Breast epithelium (tissue), 4 donors: ENCODE measurements around the gene PARP15. TPM values are rescaled to one million over a fixed set of nuclear protein-coding genes. Genes with fewer than 3 reads are reported as not detected.

Source experiments
- DNase-seq, 2 donors: peaks; one replicate each; pipeline ENCODE4 v3.0.0-alpha.2; 2019; ENCODE audit warnings: low spot score in 2 of 2
- H3K27ac ChIP-seq, 2 donors: fragments of 200-600 bp; sonication (generic) in 1 of 2; one replicate each; pipeline ENCODE4 v1.5.1; 2016 to 2019; ENCODE audit warnings: mild to moderate bottlenecking in 1 of 2
- H3K27me3 ChIP-seq, 2 donors: fragments of 200-600 bp; sonication (generic) in 1 of 2; one replicate each; pipeline versions ENCODE4 v1.5.1 to v1.6.0; 2017 to 2019; ENCODE audit warnings: control low read depth in 1 of 2, mild to moderate bottlenecking in 1 of 2
- H3K36me3 ChIP-seq: fragments of 200-600 bp; one replicate; pipeline ENCODE4 v1.5.1; 2019
- H3K4me1 ChIP-seq, 2 donors: fragments of 200-600 bp; sonication (generic); one replicate each; pipeline ENCODE4 v1.5.1; 2016 to 2019; ENCODE audit warnings: control low read depth in 1 of 2
- H3K4me3 ChIP-seq, 3 donors: fragments of 200-600 bp; sonication (generic); 1 replicate in 2 of 3; 2 replicates in 1 of 3; pipeline ENCODE4 v1.5.1; 2016 to 2019; ENCODE audit warnings: mild to moderate bottlenecking in 3 of 3, moderate library complexity in 2 of 3
- H3K9me3 ChIP-seq, 2 donors: fragments of 200-600 bp; sonication (generic) in 1 of 2; one replicate each; pipeline ENCODE4 v1.5.1; 2016 to 2019; ENCODE audit warnings: control low read depth in 1 of 2
- CTCF ChIP-seq, 3 donors: fragments of 450-650 bp; IDR thresholded peaks; one replicate each; pipeline ENCODE4 v1.5.1; 2016 to 2017; ENCODE audit warnings: antibody characterized with exemption in 3 of 3, mild to moderate bottlenecking in 3 of 3, moderate library complexity in 3 of 3
- POLR2A ChIP-seq: fragments of 450-650 bp; IDR thresholded peaks from one replicate; pipeline ENCODE4 v1.6.1; 2016; ENCODE audit warnings: antibody characterized with exemption, mild to moderate bottlenecking, moderate library complexity
- POLR2AphosphoS5 ChIP-seq, 3 donors: sonication (generic); formaldehyde crosslinking; IDR thresholded peaks; one replicate each; pipeline ENCODE4 v1.6.1; 2017; ENCODE audit warnings: antibody characterized with exemption in 3 of 3
- intact Hi-C: fragments of 100-400 bp; cut with DNase I; formaldehyde crosslinking; loops from one replicate; pipeline ENCODE4 v1.15.1; 2023; ENCODE audit warnings: low total_unique reads
- total RNA-seq, 3 donors: library from RNA; depleted of rRNA; stranded (reverse); fragments of >200 nt; gene quantifications; one replicate each; pipeline ENCODE4 v1.1.0, GENCODE V29; 2016

Gene PARP15
- total RNA-seq, 3 donors from 2014 or later, result 2.9 to 5.6 (median 5.4) TPM

GRCh38 chr3:122536632-122537001, 40.8 kb upstream of the PARP15 start:
- Histone ChIP-seq H3K27me3 (no peaks in the 10 kb centered on the region), H3K9me3 (no peaks in the 10 kb centered on the region), H3K36me3 (peaks cover 3% of the 10 kb centered on the region), H3K27ac (no peak overlapping the region), H3K4me3 (no peak overlapping the region), H3K4me1 (peaks cover 0 to 4% of the 10 kb centered on the region in 2 donors)
- DNase-seq, result no peak
- intact Hi-C loops, result loop anchor here (10.0 kb wide), 1 partner anchor 872 kb away; the partner anchor contains the start of gene HCLS1
- TF ChIP-seq CTCF (IDR thresholded peaks at IDR 0.05), result no peak
- no peak for TF ChIP-seq POLR2AphosphoS5 (IDR thresholded peaks at IDR 0.05)
- TF ChIP-seq POLR2A, result no peak

GRCh38 chr3:122538956-122539490, 38.4 kb upstream of the PARP15 start:
- intact Hi-C loops, result loop anchor here (10.0 kb wide), 1 partner anchor 874 kb away; the partner anchor contains the start of gene HCLS1
- H3K27me3 ChIP-seq, result no peaks in the 10 kb centered on the region
- no peak overlapping the region for H3K27ac ChIP-seq
- H3K4me1 ChIP-seq, result no peaks in the 10 kb centered on the region
- no peaks in the 10 kb centered on the region for H3K9me3 ChIP-seq
- H3K36me3 ChIP-seq, result no peaks in the 10 kb centered on the region
- no peak overlapping the region for H3K4me3 ChIP-seq
- no peak for DNase-seq
- TF ChIP-seq CTCF (IDR thresholded peaks at IDR 0.05) (no peak), POLR2A (no peak), POLR2AphosphoS5 (IDR thresholded peaks at IDR 0.05) (no peak)

- Histone ChIP-seq H3K4me1 (no peaks in the 10 kb centered on the region), H3K27ac (no peak overlapping the region), H3K4me3 (no peak overlapping the region), H3K27me3 (no peaks in the 10 kb centered on the region), H3K36me3 (no peaks in the 10 kb centered on the region), H3K9me3 (no peaks in the 10 kb centered on the region)
- intact Hi-C loops, result no loop called here
- TF ChIP-seq POLR2A, result no peak
- TF ChIP-seq CTCF (IDR thresholded peaks at IDR 0.05), result no peak
- no peak for TF ChIP-seq POLR2AphosphoS5 (IDR thresholded peaks at IDR 0.05)
- no peak for DNase-seq
Observed at GRCh38 chr3:122546151-122546550, 31.3 kb upstream of the PARP15 start.

- no peak for DNase-seq
- no peaks in the 10 kb centered on the region for H3K27me3 ChIP-seq
- no peak overlapping the region for H3K4me3 ChIP-seq
- TF ChIP-seq POLR2A (no peak), POLR2AphosphoS5 (IDR thresholded peaks at IDR 0.05) (no peak)
- H3K36me3 ChIP-seq, result no peaks in the 10 kb centered on the region
- no peaks in the 10 kb centered on the region for H3K4me1 ChIP-seq
- H3K27ac ChIP-seq, result no peak overlapping the region
- no peaks in the 10 kb centered on the region for H3K9me3 ChIP-seq
- intact Hi-C loops, result no loop called here
Observed at GRCh38 chr3:122548076-122548475, 29.4 kb upstream of the PARP15 start.

GRCh38 chr3:122548619-122549018, 28.8 kb upstream of the PARP15 start:
- Histone ChIP-seq H3K36me3 (no peaks in the 10 kb centered on the region), H3K4me3 (no peak overlapping the region), H3K4me1 (no peaks in the 10 kb centered on the region), H3K9me3 (no peaks in the 10 kb centered on the region), H3K27ac (no peak overlapping the region), H3K27me3 (no peaks in the 10 kb centered on the region)
- intact Hi-C loops, result no loop called here
- TF ChIP-seq POLR2AphosphoS5 (IDR thresholded peaks at IDR 0.05) (no peak), POLR2A (no peak), CTCF (IDR thresholded peaks at IDR 0.05) (no peak)
- DNase-seq, result no peak
